ENCODE results near the gene DNAH6.
A peak's percentile ranks its signal among the peaks of the same experiment; 100 is the strongest.

DNAH6 gene

DNA sequence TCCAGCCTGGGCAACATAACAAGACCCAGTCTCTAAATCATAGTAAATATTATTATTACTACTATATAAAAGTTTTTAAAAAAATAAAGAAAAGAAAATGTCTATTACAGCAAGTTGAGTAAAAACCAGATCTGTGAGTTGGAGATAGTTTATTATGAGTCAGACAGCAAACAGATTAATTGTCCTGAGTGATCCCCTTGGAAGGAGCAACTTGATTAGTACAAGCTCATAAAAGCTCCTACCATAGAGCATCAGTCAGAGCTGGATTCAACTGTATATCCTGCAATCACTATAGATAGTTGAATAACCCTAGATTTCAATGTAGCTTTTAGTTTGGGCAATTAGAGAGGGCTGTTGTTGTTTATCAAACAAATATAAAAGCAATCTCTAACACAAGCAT, 280.5 kb downstream of the DNAH6 start:
- no peak for DNase-seq (ENCODE audit: low read depth, low spot score)

DNA sequence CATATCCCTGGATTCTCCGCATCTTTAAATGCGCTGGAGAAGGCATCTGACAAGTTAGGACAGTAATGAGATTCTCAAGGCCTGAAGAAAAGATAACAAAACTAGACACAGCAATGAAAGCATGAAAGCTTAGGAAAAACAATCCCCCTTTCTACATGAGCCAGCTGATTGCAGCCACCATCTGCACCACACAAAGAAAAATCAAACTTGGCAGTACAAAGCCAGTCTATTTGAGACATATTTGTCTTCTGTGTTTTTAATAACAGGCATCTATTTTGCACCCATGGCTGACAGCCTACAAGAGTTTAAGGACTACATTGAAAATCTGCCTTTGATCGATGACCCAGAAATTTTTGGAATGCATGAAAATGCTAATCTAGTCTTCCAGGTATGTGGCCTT, 281.0 kb downstream of the DNAH6 start:
- no peak for DNase-seq (ENCODE audit: low read depth, low spot score)

DNA sequence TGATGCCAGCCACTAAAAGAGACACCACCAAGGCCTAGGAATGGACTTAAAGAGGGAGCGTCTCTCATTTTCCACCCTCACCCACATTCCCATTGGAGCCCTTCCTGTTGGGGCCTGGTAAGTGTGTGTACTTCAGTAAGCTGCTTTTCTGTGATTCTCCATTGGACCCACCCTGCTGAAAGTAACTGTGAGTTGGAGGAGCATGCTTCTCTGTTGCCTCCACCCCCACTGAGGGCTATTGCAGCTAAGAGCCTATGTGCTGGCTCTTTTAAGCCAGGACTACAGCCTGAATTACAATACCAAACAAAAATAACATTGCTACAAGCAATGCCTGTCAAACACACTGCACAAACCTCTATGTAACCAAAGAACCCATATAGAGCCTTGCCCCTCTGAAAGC, 283.5 kb downstream of the DNAH6 start:
- DNase-seq (ENCODE audit: low read depth, low spot score): no peak

DNA sequence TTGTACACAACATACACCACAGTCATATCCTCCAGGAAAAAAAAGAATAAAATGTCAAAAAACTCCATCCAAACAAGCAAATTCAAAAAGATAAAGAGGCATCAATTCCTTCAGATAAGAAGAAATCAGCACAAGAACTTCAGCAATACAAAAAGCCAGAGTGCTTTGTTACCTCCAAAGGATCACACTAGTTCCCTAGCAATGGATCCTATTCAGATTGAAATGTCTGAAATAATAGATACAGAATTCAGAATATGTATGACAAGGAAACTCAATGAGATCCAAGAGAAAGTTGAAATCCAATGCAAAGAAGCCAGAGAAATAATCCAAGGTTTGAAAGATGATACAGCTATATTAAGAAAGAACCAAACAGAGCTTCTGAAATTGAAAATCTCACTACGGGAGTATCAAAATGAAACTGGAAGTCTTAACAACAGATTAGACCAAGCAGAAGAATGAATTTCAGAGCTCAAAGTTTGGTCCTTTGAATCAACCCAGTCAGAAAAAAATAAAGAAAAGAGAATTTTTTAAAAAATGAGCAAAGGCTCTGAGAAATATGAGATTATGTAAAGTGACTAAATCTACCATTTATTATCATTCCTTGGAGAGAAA, 284.0 kb downstream of the DNAH6 start:
- DNase-seq (ENCODE audit: low read depth, low spot score): no peak

GRCh38 chr2:84801811-84802210, 285.5 kb downstream of the DNAH6 start:
- DNase-seq (ENCODE audit: low read depth, low spot score): no peak

- no peak for DNase-seq (ENCODE audit: low read depth, low spot score)
These were observed 289.1 kb downstream of the DNAH6 start for GRCh38 chr2:84805250-84805958.

- peak; percentile 97 for DNase-seq (ENCODE audit: low read depth, low spot score)
These were observed 290.8 kb downstream of the DNAH6 start for GRCh38 chr2:84807063-84807485.

- DNase-seq (ENCODE audit: low read depth, low spot score): no peak
These were observed 292.0 kb downstream of the DNAH6 start for GRCh38 chr2:84808279-84808678.

- DNase-seq (ENCODE audit: low read depth, low spot score): no peak
These were observed 295.6 kb downstream of the DNAH6 start for GRCh38 chr2:84811839-84812431.

DNA sequence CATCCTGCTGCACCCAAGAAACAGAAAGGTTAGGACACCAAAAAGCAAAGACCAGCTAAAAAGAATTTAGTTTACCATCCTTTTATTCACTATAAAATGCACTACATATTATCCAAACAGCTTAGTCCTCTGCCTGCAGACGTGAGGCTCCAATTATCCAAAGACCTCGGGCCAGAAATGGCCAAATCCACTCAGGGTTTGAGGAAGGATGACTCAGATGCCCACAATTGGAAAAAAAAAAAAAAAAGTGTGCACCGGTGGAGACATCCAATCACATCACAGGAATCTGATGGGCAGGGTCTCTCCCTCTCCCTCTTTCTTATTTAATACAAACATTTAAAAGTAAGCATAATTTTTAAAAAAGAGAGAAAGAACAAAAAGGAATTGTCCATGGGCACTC, 298.8 kb downstream of the DNAH6 start:
- DNase-seq (ENCODE audit: low read depth, low spot score): peak; percentile 30

- no peak for DNase-seq (ENCODE audit: low read depth, low spot score)
These were observed 300.2 kb downstream of the DNAH6 start for GRCh38 chr2:84816426-84817026.

- DNase-seq (ENCODE audit: low read depth, low spot score): no peak
These were observed 300.9 kb downstream of the DNAH6 start for GRCh38 chr2:84817239-84817655.

DNA sequence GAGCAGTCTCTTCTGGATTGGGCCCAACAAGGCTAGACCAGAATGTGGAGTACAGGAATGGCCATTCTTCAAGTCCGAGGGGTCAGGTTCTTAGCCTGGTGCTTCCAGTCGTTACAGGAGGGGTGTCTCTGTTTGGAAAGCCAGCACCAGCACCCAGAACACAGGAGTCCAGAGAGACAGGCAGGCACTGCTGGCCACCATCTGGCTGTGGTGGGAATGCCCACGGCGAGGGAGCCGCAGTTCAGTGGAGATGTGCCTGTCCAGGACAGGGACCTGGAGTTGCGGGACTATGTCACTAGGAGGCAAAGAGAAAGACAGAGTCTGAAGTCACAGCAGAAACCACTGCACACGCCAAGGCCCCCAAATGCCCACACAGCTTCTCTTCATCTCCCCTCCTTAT, 305.5 kb downstream of the DNAH6 start:
- DNase-seq (ENCODE audit: low read depth, low spot score): no peak

DNA sequence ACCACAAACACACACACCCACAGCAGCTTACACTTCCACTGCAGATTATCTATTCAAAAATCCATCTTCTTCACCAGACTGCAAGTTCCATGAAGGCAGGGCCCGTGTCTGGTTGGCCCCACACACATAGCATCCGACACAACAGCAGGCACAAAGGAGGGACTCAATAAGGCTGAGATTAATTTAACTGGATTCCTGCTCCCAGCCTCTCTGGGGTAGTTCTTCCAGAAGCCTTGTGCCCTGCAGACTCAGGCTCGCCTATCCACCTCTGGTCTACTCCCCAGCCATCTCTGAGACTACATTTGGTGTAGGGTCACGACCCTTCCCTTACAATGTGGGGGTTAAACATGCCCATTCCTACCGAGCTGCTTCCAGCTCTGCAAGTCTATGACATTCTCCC, 306.9 kb downstream of the DNAH6 start:
- DNase-seq (ENCODE audit: low read depth, low spot score): no peak

DNA sequence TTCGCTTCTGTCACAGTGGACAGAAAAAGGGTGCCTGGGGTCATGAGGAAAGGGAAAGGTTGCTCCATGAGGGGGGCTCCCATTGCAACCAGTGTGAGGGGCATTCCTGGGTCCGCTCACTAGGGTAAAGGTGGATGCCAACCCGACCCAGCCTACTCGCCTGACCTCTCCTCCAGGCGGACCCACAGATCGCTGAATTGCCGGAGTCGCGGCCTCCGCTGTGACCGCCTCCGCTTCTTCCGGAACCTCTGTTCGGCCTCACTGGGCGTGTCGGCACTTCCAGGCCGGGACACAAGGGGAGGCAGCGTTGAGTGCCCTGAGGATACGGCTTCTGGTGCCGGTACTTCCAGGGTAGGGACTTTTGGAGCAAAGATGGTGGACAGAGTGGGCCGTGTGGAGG, 307.5 kb downstream of the DNAH6 start:
- DNase-seq (ENCODE audit: low read depth, low spot score): no peak

DNA sequence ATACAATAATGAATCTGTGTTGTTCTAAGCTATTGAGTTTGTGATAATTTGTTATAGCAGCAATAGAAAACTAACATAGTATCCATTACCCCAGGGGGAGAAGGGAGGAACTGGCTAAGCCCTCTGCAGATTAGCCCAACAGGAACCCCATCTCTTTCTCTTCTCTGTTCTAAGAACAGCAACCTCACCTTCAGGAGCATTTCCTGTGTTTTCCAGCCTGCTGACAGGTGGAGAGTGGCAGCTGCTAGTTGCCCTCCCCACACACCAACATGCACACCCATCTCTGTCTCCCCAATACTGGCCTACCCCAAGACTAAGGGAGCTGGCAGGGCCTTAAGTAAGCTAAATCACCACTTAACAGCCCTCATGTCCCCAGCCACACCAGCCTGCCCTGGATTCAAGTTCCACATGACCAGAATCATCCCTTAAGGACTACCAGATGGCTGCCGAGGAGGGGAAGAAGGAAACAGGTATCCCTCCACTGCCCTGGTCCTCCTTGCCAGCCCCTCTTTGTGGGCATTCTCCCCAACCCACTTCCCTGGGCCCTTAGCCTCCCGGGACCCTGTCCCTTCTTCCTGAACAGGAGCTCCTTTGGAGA, 311.8 kb downstream of the DNAH6 start:
- no peak for DNase-seq (ENCODE audit: low read depth, low spot score)

DNA sequence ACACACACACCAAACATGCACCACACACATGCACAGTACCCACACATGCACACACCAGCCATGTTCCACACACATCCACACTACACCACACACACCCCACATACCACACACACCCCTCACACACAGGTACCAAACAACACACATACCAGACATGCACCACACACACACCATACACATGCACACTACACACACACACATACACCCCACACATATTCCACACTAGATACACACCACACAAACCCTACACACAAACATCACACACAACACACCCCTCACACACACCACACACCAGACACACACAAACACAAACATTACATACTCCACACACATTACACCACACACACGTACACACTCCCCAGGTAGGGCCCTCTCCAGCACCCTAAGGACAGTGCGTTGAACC, 313.4 kb downstream of the DNAH6 start:
- no peak for DNase-seq (ENCODE audit: low read depth, low spot score)

GRCh38 chr2:84830095-84830494, 313.8 kb downstream of the DNAH6 start:
- DNase-seq (ENCODE audit: low read depth, low spot score): no peak

DNA sequence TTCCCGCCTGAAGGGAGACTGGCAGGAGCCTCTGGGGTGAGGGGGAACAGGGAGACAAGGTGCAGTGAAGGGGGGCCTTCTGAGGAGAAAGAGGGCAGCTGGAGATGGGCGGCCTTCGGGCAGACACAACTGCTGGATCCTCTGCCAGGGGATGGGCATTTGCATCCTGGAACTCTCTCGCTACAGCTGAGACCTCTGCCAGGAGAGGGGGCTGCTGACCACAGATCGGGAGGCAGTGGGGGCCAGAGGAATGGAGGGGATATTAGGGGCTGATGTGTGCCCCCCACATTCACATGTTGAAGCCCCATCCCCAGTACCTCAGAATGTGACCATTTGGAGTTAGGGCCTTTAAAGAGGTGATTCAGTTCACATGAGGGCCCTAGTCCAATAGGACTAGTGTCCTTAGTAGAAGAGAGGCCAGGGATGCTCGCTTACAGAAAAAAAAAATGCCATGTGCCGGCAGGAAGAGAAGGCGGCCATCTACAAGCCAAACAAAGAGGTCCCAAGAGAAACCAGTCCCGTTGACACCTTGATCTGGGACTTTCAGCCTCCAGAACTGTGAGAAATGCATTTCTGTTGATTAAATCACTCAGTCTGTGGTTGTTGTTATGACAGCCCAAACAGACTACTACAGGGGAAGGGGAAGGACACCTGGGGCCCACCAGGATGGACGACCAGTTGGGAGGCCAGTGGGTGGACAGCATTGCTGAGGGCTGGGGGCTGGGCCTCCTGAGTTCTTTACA, 314.6 kb downstream of the DNAH6 start:
- DNase-seq (ENCODE audit: low read depth, low spot score): no peak

DNA sequence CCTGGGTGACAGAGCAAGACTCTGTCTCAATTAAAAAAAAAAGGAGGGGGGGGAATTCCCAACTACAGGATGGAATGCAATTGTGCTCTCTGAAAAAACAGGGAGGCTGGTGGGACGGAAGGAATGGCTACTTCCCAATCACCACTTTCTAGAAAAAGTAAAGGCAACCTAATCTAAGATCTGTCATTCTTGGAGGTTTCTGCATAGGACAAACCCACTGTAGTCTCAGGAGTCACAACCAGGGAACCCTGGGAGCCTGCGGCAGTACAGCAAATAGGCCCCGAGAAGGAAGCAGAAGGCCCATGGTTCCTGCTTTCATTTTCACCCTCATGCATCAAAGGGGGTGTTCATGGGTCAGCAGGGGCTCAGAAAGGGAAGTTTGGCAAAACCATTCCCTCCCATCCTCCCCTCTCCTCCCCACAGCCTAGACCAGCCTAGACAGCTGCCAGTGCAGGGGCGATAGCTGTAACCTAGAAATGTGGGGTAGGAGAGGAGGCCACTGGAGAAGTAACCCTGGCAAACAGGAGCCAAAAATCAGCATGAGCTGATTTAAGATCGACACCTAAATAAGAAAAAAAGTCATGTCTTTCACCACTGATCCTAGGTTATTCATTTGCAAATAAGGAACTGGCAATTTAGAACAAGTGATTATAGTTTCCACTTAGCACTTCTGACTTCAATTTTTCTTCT, 316.6 kb downstream of the DNAH6 start:
- DNase-seq (ENCODE audit: low read depth, low spot score): peak; percentile 37
